ENCODE data around the gene ZNF396.
A peak's percentile ranks its signal among the peaks of the same experiment; 100 is the strongest.

ZNF396 gene

DNA sequence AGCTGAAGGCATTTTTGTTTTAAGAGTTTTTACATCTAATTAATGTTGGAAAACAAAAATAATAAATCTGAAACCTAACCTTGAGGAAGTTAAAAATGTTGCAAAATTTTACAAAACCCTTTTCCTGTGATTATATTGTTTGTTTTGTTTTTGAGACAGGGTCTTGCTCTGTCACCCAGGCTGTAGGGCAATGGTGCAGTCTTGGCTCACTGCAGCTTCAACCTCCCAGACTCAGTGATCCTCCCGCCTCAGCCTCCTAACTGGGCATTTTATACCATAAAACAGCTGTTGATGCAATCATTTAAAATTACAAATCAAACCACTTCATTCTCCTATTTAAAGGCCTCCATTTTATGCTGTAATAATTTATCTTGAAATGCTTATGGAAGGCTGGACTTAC lies 31.2 kb downstream of the ZNF396 start:
- Histone ChIP-seq H3K27me3 (no peaks in the 10 kb centered on the region), H3K4me1 (no peaks in the 10 kb centered on the region), H3K36me3 (peaks cover under 1% of the 10 kb centered on the region; the same call in 1 of the 2 replicates), H3K4me3 (ENCODE audit: low read depth, low read length) (no peak overlapping the region), H3K9me3 (no peaks in the 10 kb centered on the region)
- TF ChIP-seq CTCF (IDR thresholded peaks at IDR 0.05; ENCODE audit: low read depth, low read length): no peak
- DNase-seq: no peak

- Histone ChIP-seq H3K4me1 (no peaks in the 10 kb centered on the region), H3K36me3 (peaks cover 3% of the 10 kb centered on the region; the same call in 1 of the 2 replicates), H3K4me3 (ENCODE audit: low read depth, low read length) (no peak overlapping the region), H3K9me3 (no peaks in the 10 kb centered on the region), H3K27me3 (no peaks in the 10 kb centered on the region)
- TF ChIP-seq CTCF (IDR thresholded peaks at IDR 0.05; ENCODE audit: low read depth, low read length): no peak
- DNase-seq: no peak
Observed at GRCh38 chr18:35345460-35345921, 31.6 kb downstream of the ZNF396 start.

DNA sequence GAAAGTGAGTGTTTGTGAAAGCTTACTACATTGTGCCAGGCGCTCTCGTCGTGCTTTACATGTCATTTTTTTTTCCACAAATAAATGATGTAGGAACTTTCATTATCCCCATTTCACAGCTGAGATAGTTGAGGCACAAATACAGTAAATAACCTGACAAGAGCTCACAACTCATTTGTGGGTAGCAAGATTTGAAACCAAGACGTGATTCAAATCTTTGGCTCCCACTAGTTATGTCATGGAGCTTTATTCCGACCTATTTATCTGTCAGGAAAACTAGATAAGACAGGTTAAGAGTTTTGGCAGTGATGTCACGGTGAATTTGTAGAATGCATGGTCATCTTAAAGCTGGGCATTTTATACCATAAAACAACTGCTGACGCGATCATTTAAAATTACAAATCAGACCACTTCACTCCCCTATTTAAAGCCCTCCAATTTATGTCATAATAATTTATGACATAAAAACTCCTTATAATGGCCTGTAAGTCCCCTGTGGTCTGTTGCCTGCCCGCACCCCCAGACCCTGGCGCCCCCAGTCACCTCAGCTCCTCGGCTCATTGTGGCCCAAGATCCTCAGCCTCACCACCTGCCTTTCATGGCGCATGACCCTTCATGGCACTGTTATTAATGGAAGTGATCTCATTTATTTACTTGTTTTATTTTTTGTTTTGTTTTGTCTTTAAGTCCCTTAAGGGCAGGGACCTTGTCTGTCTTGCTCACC lies 32.2 kb downstream of the ZNF396 start:
- H3K36me3 ChIP-seq: peaks cover 8% of the 10 kb centered on the region
- no peaks in the 10 kb centered on the region for H3K4me1 ChIP-seq
- no peak for DNase-seq
- H3K4me3 ChIP-seq (ENCODE audit: low read depth, low read length): peak overlapping the region; percentile 77
- no peaks in the 10 kb centered on the region for H3K27me3 ChIP-seq
- no peaks in the 10 kb centered on the region for H3K9me3 ChIP-seq
- TF ChIP-seq CTCF (IDR thresholded peaks at IDR 0.05; ENCODE audit: low read depth, low read length): no peak

DNA sequence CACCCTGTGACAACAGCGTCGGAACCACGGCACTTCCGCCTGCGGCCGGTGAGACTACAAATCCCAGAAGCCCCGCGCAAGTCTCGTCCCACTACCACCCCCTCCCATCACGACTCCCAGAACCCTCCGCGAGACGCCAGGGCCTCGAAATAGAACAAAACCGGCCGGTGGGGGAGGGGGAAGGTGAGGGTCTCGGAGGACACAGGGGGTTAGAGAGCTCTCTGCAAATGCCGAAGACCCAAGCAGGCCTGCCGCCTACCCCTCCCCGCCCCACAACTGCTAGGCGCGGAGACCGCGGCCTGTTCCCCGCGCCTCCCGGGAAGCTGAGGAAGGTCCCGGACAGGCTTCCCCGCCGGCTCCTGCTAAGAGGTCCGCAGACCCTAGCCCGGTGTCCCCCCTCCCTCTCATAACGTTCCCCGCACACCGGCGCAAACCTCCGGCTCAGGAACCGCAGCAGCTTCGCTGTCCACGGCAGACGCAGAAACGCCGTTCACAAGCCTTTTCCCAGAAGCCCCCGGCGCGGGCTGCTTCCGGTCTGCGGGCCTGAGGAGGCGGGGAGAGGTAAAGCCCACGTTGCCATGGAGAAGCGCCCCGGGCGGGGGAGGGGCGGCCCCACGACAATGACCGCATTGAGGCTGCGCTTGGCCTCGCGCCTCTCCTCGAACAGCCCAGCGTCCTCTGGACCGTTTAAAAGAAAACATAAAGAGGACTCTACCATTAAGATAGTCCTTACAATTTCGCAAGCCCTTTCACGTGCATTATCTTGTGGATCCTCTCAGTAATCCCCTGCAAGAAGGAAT lies 33.0 kb downstream of the ZNF396 start, which contains the start of gene ZNF24:
TSS of gene ZNF24 (minus strand) at position 485 of the 800 bp plus-strand sequence. CDS start 3,770 bp downstream, outside the sequence.
- TF ChIP-seq CTCF (IDR thresholded peaks at IDR 0.05; ENCODE audit: low read depth, low read length): no peak
- Histone ChIP-seq H3K27me3 (no peaks in the 10 kb centered on the region), H3K4me3 (ENCODE audit: low read depth, low read length) (peak within 1 kb of the TSS; percentile 77), H3K36me3 (peaks cover 13% of the 10 kb centered on the region), H3K9me3 (no peaks in the 10 kb centered on the region), H3K4me1 (no peaks in the 10 kb centered on the region)
- peak; percentile 92 for DNase-seq

GRCh38 chr18:35343488-35343935 lies 33.6 kb downstream of the ZNF396 start:
- peak overlapping the region; percentile 77 for H3K4me3 ChIP-seq (ENCODE audit: low read depth, low read length)
- H3K27me3 ChIP-seq: no peaks in the 10 kb centered on the region
- TF ChIP-seq CTCF (IDR thresholded peaks at IDR 0.05; ENCODE audit: low read depth, low read length): no peak
- H3K9me3 ChIP-seq: no peaks in the 10 kb centered on the region
- DNase-seq: no peak
- peaks cover 18% of the 10 kb centered on the region for H3K36me3 ChIP-seq
- H3K4me1 ChIP-seq: no peaks in the 10 kb centered on the region

All from BE2C (cell line).